ENCODE data around the gene MTMR6. TPM values are rescaled to one million over a fixed set of nuclear protein-coding genes. Genes with fewer than 3 reads are reported as not detected.
A peak's percentile ranks its signal among the peaks of the same experiment; 100 is the strongest.

Gene MTMR6
- total and polyA plus RNA-seq, 8 donors: 3.2 to 11.2 (median 7.9) TPM

DNA sequence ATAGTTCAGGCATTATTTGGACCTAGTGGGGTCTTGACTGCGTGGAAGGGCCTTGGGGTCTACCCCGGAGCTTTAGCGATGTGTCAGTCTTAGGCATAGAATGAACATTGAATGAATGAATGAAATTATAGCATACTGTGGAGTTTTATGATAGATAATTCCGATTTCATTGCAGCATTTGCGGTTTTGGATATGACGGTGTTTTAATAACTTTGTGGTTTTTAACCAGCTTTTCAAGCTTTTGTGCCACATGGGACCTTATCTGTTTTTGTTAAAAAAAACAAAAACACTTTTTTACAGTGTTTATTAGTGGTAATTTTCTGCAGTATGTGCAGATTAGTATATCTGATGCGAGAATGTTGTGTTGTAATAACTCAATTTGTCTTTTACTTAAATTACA lies 14.8 kb upstream of the MTMR6 start:
- no peaks in the 10 kb centered on the region for H3K36me3 ChIP-seq
- intact Hi-C loops (cut with DNase I): no loop called here
- 2% methylated on average over 7 of the region's 7 CpGs for WGBS, 2 donors
- peak overlapping the region in 2 of 4 donors; percentile 79 to 85 for H3K27ac ChIP-seq
- TF ChIP-seq, protein P1, sequence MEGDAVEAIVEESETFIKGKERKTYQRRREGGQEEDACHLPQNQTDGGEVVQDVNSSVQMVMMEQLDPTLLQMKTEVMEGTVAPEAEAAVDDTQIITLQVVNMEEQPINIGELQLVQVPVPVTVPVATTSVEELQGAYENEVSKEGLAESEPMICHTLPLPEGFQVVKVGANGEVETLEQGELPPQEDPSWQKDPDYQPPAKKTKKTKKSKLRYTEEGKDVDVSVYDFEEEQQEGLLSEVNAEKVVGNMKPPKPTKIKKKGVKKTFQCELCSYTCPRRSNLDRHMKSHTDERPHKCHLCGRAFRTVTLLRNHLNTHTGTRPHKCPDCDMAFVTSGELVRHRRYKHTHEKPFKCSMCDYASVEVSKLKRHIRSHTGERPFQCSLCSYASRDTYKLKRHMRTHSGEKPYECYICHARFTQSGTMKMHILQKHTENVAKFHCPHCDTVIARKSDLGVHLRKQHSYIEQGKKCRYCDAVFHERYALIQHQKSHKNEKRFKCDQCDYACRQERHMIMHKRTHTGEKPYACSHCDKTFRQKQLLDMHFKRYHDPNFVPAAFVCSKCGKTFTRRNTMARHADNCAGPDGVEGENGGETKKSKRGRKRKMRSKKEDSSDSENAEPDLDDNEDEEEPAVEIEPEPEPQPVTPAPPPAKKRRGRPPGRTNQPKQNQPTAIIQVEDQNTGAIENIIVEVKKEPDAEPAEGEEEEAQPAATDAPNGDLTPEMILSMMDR (IDR thresholded peaks at IDR 0.05): no peak
- DNase-seq (no peak), FAIRE-seq (no peak), ATAC-seq (no peak)
- H3K4me3 ChIP-seq: peak overlapping the region; percentile 63 to 78 (median 72)
- no peaks in the 10 kb centered on the region for H3K9me3 ChIP-seq
- peaks cover 7 to 17% (median 8%) of the 10 kb centered on the region in 3 donors for H3K4me1 ChIP-seq
- H3K27me3 ChIP-seq: no peaks in the 10 kb centered on the region

- Histone ChIP-seq H3K9me3 (no peaks in the 10 kb centered on the region), H3K27me3 (no peaks in the 10 kb centered on the region), H3K36me3 (no peaks in the 10 kb centered on the region), H3K4me3 (peak within 1 kb of the TSS; percentile 63 to 78 (median 72)), H3K27ac (peak within 1 kb of the TSS; percentile 35 to 85 (median 64)), H3K4me1 (peaks cover 1 to 13% (median 8%) of the 10 kb centered on the region in 3 donors)
- intact Hi-C loops (cut with DNase I): no loop called here
- peak; percentile 91 for FAIRE-seq
- peak; percentile 91 to 97 (median 94) for DNase-seq
- peak; percentile 100 for ATAC-seq
- 0% methylated on average over 64 of the region's 64 CpGs for WGBS, 2 donors
- TF ChIP-seq, protein P1 (IDR thresholded peaks at IDR 0.05): no peak
These were observed 14.2 kb upstream of the MTMR6 start, which contains the start of gene NUP58 for GRCh38 chr13:25301347-25302113. Gene NUP58 (plus strand): TSS chr13:25301625. CDS start chr13:25301774, 149 bp downstream.

- 16% methylated on average over 33 of the region's 33 CpGs for WGBS, 2 donors
- H3K27me3 ChIP-seq: no peaks in the 10 kb centered on the region
- ATAC-seq (peak; percentile 17 to 28 (median 22)), FAIRE-seq (no peak), DNase-seq (peak in 5 of 6 donors; percentile 20 to 70 (median 34))
- H3K4me1 ChIP-seq: peaks cover 0 to 12% (median 8%) of the 10 kb centered on the region in 3 donors
- H3K27ac ChIP-seq: peak overlapping the region; percentile 23 to 85 (median 64)
- H3K4me3 ChIP-seq: peak overlapping the region; percentile 63 to 78 (median 72)
- H3K36me3 ChIP-seq: no peaks in the 10 kb centered on the region
- TF ChIP-seq, protein P1 (IDR thresholded peaks at IDR 0.05): no peak
- H3K9me3 ChIP-seq: no peaks in the 10 kb centered on the region
- intact Hi-C loops (cut with DNase I): no loop called here
These were observed 13.6 kb upstream of the MTMR6 start for GRCh38 chr13:25300861-25301346.

- H3K27me3 ChIP-seq: no peaks in the 10 kb centered on the region
- no peaks in the 10 kb centered on the region for H3K9me3 ChIP-seq
- ATAC-seq: no peak
- no peak for FAIRE-seq
- H3K4me1 ChIP-seq: no peaks in the 10 kb centered on the region
- no peak overlapping the region for H3K27ac ChIP-seq
- 43 to 58% methylated on average over 3 of the region's 3 CpGs for WGBS, 2 donors
- H3K4me3 ChIP-seq: no peak overlapping the region
- DNase-seq: no peak
- intact Hi-C loops (cut with DNase I): no loop called here
- H3K36me3 ChIP-seq: no peaks in the 10 kb centered on the region
- TF ChIP-seq, protein P1 (IDR thresholded peaks at IDR 0.05): no peak
These were observed 8.4 kb upstream of the MTMR6 start for GRCh38 chr13:25295701-25296100.

DNA sequence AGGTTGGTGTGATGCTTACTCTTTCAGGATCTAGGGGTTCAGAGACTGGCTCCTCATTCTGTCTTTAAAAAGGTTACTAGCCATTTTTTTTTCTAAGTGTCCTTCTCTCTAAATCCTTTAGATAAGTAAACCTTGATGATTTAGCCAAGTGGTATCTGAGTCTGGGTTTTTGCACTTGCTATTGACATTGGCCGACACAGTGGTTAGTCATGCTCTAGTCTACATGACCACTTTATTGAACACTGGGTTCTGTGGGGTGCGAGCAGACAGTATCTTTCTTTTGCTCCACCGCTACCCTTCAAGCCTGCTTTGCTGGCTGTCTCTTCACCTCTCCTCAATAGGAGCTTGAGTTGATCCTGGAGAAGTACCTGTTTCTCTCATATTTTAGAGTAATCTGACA lies 7.9 kb upstream of the MTMR6 start:
- TF ChIP-seq, protein P1 (IDR thresholded peaks at IDR 0.05): no peak
- H3K9me3 ChIP-seq: no peaks in the 10 kb centered on the region
- intact Hi-C loops (cut with DNase I): no loop called here
- 67 to 69% methylated on average over 3 of the region's 3 CpGs for WGBS, 2 donors
- no peak overlapping the region for H3K4me3 ChIP-seq
- no peaks in the 10 kb centered on the region for H3K36me3 ChIP-seq
- H3K27me3 ChIP-seq: no peaks in the 10 kb centered on the region
- no peak overlapping the region for H3K27ac ChIP-seq
- DNase-seq (no peak), FAIRE-seq (no peak), ATAC-seq (no peak)
- no peaks in the 10 kb centered on the region for H3K4me1 ChIP-seq
